Placental pericyte (primary cell): ENCODE results near the gene FIG4. TPM values are rescaled to one million over a fixed set of nuclear protein-coding genes. Genes with fewer than 3 reads are reported as not detected.

Experiments
- total RNA-seq: library from RNA; depleted of rRNA; stranded (reverse); fragments of >200 nt; gene quantifications from 2 replicates; pipeline ENCODE4 v1.2.3, GENCODE V29; 2012

The FIG4 gene
- total RNA-seq = 13.1 and 18.6 TPM in 2 replicates

DNA sequence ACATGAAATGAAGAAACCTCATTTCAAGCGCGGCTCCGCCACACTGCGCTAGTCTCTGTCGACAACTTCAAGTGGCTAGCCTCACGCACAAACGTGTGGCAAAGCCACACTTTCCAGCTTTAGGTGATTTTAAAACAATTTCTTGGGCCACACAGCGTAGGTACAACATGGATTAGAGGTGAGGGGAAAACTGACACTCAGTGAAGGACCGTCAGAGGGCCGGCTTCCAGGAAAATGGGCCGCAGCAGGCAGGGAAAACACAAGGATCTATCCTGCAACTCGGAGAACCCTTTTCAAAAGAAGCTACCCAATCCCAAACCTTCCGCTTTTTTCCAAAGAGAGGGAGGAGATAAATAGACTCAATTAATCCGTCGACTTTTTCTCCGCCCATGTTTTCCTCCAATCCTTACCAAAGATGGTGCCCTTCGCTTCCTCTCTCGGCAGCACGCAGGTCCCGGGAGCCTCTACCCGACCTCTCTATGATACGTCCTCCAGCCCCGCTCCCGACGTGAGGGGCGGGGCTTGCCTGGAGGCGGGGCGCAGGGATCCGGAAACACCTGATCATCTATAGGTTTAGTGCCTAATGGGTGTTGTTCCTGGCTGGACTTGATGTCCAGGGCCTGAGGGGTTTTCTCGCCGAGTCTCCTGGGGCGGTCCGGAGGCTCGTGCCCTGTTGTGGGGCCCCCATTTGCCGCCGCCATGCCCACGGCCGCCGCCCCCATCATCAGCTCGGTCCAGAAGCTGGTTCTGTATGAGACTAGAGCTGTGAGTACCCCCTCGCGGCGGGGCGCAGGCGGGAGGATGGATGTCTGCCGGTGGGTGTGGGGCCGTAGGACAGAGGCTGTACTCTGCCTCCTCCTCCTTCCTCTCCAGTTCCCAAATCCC, at the start of gene FIG4, which contains the start of gene AK9:
TSS of gene FIG4 (plus strand) at position 560 of the 885 bp plus-strand sequence. CDS start at position 700, 140 bp downstream.
TSS of gene AK9 (minus strand) at position 466 of the 885 bp plus-strand sequence. CDS start 15,457 bp downstream, outside the sequence.

Other genes with a start within 250 kb of the FIG4 start
- 37.4 and 85.2 TPM in 2 replicates for gene MICAL1, start 235.5 kb upstream of the FIG4 start, total RNA-seq
- 5.5 and 9.9 TPM in 2 replicates for gene ZBTB24, start 208.1 kb upstream of the FIG4 start, total RNA-seq
- gene AK9, start 94 bp upstream of the FIG4 start, total RNA-seq = 2.0 and 5.0 TPM in 2 replicates